ENCODE data around the gene ATF6B. TPM values are rescaled to one million over a fixed set of nuclear protein-coding genes. Genes with fewer than 3 reads are reported as not detected.

Gene ATF6B
- total and polyA plus RNA-seq, 2 of the 8 experiments (the other 6 are each of a cell fraction or from before 2014, with no cell fraction given) = 38.1 to 42.2 TPM

GRCh38 chr6:32114796-32115195 lies 13.2 kb downstream of the ATF6B start (continued):
- TF ChIP-seq SAP30 (IDR thresholded peaks at IDR 0.05; ENCODE audit: insufficient read depth, insufficient replicate concordance, low read length) (no peak), RBBP5 (IDR thresholded peaks at IDR 0.05; ENCODE audit: borderline replicate concordance, low read depth, low read length) (no peak), KDM1A (IDR thresholded peaks at IDR 0.05; ENCODE audit: borderline replicate concordance, low read length) (no peak), RNF2 (IDR thresholded peaks at IDR 0.05; ENCODE audit: borderline replicate concordance, low read depth, low read length, missing control alignments, poor library complexity, severe bottlenecking) (no peak), CREB1 (IDR thresholded peaks at IDR 0.05) (no peak), ATF3 (IDR thresholded peaks at IDR 0.05; ENCODE audit: insufficient read depth, low read depth, low read length) (no peak)

Data from H1 (cell line).